NT2/D1 (cell line): ENCODE results near the gene WDR27.

ENCODE experiments used
- SUZ12 ChIP-seq: IDR thresholded peaks from 2 replicates; pipeline ENCODE4 v1.6.1; 2011; ENCODE audit not compliant: insufficient read length, insufficient read depth; ENCODE audit errors: extremely low read depth
- YY1 ChIP-seq: IDR thresholded peaks from 2 replicates; pipeline ENCODE4 v1.6.1; 2011; ENCODE audit not compliant: insufficient read length, insufficient read depth

DNA sequence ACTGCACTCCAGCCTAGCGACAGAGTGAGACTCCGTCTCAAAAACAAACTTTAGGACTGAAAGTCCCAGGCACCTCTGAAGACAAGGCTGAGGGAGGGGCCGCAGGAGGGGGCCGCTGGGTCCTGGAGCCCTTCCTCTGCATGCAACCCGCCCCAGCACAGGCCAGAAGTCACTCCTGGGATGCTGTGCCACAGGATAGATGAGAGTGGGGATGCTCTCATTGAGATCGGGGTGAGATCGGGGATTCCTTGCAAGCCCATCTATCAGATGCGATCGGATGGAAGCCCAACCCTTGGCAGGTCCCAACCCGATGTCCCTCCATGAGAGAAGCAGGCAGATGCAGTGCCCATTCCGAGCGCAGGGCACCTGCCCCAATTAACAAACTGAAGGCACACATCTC lies 66.5 kb downstream of the WDR27 start:
- TF ChIP-seq YY1 (no peak), SUZ12 (no peak)
